SH-SY5Y (cell line): ENCODE measurements around the gene NGEF.

Experiments
- GATA2 ChIP-seq: IDR thresholded peaks from 2 replicates; pipeline ENCODE4 v1.6.1; 2011; ENCODE audit warnings: mild to moderate bottlenecking, low read depth, low read length
- GATA3 ChIP-seq: IDR thresholded peaks from 2 replicates; pipeline ENCODE4 v1.6.1; 2011; ENCODE audit warnings: low read depth, mild to moderate bottlenecking, low read length, moderate library complexity

DNA sequence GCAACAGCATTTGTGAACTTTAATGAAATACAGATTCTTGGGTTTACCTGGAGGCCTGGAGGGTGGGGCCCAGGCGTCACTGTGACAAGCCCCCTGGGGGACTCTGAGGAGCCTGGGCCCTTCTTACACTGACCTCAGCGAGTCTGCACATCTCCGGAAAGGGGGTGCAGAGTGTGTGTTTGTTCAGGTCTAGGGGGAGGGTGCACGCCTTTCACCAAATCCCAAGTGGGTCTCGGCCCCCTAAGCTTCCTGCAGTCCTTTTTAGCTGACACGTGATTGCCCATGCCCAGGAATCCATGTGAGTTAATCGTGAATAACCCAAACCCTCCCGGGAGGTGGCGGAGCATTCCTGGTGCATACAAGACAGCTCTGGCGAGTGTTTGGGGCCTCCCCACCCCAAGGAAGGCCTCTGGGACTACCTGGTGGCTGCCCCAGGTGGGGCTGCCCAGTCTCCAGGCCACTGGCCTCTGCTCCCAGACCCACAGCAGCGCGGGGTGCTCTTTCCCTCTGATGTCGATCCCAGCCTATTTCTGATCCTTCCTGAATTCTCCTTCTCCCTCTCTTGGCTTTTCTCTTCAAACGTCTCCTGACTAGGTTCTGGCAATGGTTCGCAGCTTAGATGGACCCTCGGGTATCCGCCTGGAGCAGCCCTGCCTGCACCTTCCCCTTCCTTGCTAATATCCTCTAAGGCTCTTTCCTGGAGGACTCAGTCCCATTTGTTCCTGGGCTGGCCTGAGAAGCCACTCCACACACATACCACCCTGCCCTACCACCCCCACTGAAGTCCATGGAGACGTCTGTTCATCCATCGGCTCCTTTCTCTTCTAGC is 10.0 kb downstream of the NGEF start:
- TF ChIP-seq GATA3 (no peak), GATA2 (no peak)
